Endothelial cell (in vitro differentiated cells): ENCODE results near the gene LMF1. TPM values are rescaled to one million over a fixed set of nuclear protein-coding genes. Genes with fewer than 3 reads are reported as not detected.

ENCODE experiments used
- DNase-seq: peaks from one replicate; pipeline ENCODE4 v3.0.0; 2021; ENCODE audit warnings: low spot score
- H3K27ac Mint-ChIP-seq: one replicate; pipeline ENCODE4 v1.8.0; 2021; ENCODE audit warnings: mixed read lengths, inconsistent platforms; ENCODE audit not compliant: unreplicated experiment
- H3K27me3 Mint-ChIP-seq: one replicate; pipeline ENCODE4 v1.8.0; 2021; ENCODE audit warnings: mild to moderate bottlenecking, moderate library complexity, mixed read lengths, inconsistent platforms; ENCODE audit not compliant: unreplicated experiment
- H3K36me3 Mint-ChIP-seq: one replicate; pipeline ENCODE4 v1.8.0; 2021; ENCODE audit warnings: mild to moderate bottlenecking, low read depth, mixed read lengths, inconsistent platforms; ENCODE audit not compliant: unreplicated experiment
- H3K4me1 Mint-ChIP-seq: one replicate; pipeline ENCODE4 v1.8.0; 2021; ENCODE audit warnings: mild to moderate bottlenecking, mixed read lengths, inconsistent platforms; ENCODE audit not compliant: unreplicated experiment
- H3K4me3 Mint-ChIP-seq: one replicate; pipeline ENCODE4 v1.8.0; 2021; ENCODE audit warnings: mild to moderate bottlenecking, mixed read lengths, inconsistent platforms; ENCODE audit not compliant: unreplicated experiment
- H3K9me3 Mint-ChIP-seq: one replicate; pipeline ENCODE4 v1.8.0; 2021; ENCODE audit warnings: mixed read lengths, inconsistent platforms; ENCODE audit not compliant: unreplicated experiment
- CTCF ChIP-seq: fragments of 200-600 bp; sonication (generic); IDR thresholded peaks from one replicate; pipeline ENCODE4 v1.5.0; 2021; ENCODE audit warnings: antibody characterized with exemption; ENCODE audit not compliant: unreplicated experiment
- total RNA-seq: library from RNA; stranded (reverse); fragmentation: NEBNext Ultra II Directional; extraction: Animal tissue kit (Norgen Biotek cat#: 25700); gene quantifications from one replicate; pipeline ENCODE4 v1.2.1, GENCODE V29; 2021; ENCODE audit not compliant: unreplicated experiment

Gene LMF1
- total RNA-seq, 1 donor from 2014 or later, result 21.7 TPM

- H3K27ac Mint-ChIP-seq, result no peak overlapping the region
- TF ChIP-seq CTCF, result no peak
- peaks cover 7% of the 10 kb centered on the region for H3K36me3 Mint-ChIP-seq
- H3K4me3 Mint-ChIP-seq, result no peak overlapping the region
- H3K27me3 Mint-ChIP-seq, result peaks cover 12% of the 10 kb centered on the region
- DNase-seq, result no peak
- no peaks in the 10 kb centered on the region for H3K4me1 Mint-ChIP-seq
- H3K9me3 Mint-ChIP-seq, result no peaks in the 10 kb centered on the region
Measured at GRCh38 chr16:932831-933330, 37.9 kb downstream of the LMF1 start.

GRCh38 chr16:931626-932500, 38.9 kb downstream of the LMF1 start:
- peaks cover 7% of the 10 kb centered on the region for H3K36me3 Mint-ChIP-seq
- H3K4me3 Mint-ChIP-seq, result no peak overlapping the region
- H3K4me1 Mint-ChIP-seq, result no peaks in the 10 kb centered on the region
- no peak for TF ChIP-seq CTCF
- no peak for DNase-seq
- H3K27ac Mint-ChIP-seq, result no peak overlapping the region
- H3K27me3 Mint-ChIP-seq, result peaks cover 12% of the 10 kb centered on the region
- H3K9me3 Mint-ChIP-seq, result no peaks in the 10 kb centered on the region

- no peak overlapping the region for H3K27ac Mint-ChIP-seq
Measured at GRCh38 chr16:931171-931570, 39.6 kb downstream of the LMF1 start.

GRCh38 chr16:930511-930910, 40.3 kb downstream of the LMF1 start:
- Mint-ChIP-seq H3K9me3 (no peaks in the 10 kb centered on the region), H3K4me3 (no peak overlapping the region), H3K27me3 (peaks cover 10% of the 10 kb centered on the region), H3K27ac (no peak overlapping the region), H3K4me1 (no peaks in the 10 kb centered on the region), H3K36me3 (peaks cover 16% of the 10 kb centered on the region)
- no peak for DNase-seq
- TF ChIP-seq CTCF, result no peak

More at GRCh38 chr16:931171-931570, 39.6 kb downstream of the LMF1 start:
- no peak for DNase-seq
- H3K27me3 Mint-ChIP-seq, result peaks cover 12% of the 10 kb centered on the region
- peaks cover 10% of the 10 kb centered on the region for H3K36me3 Mint-ChIP-seq
- no peak overlapping the region for H3K4me3 Mint-ChIP-seq
- no peak for TF ChIP-seq CTCF
- H3K9me3 Mint-ChIP-seq, result no peaks in the 10 kb centered on the region
- no peaks in the 10 kb centered on the region for H3K4me1 Mint-ChIP-seq

GRCh38 chr16:930076-930475, 40.7 kb downstream of the LMF1 start:
- Mint-ChIP-seq H3K36me3 (peaks cover 20% of the 10 kb centered on the region), H3K9me3 (no peaks in the 10 kb centered on the region), H3K27ac (no peak overlapping the region), H3K27me3 (peaks cover 10% of the 10 kb centered on the region), H3K4me1 (no peaks in the 10 kb centered on the region), H3K4me3 (no peak overlapping the region)
- no peak for TF ChIP-seq CTCF
- no peak for DNase-seq
